Stimulated activated CD8-positive, alpha-beta memory T cell treated with anti-CD3 and anti-CD28 coated beads, Interleukin-15, amount 100 ng/mL, for 48 hours (primary cell): Measurements from ENCODE around the gene P2RY14.
A peak's percentile ranks its signal among the peaks of the same experiment; 100 is the strongest.

Experiments used
- DNase-seq, 2 donors: peaks; one replicate each; pipeline ENCODE4 v3.0.0-alpha.2; 2020; ENCODE audit warnings: low read depth in 2 of 2

Gene P2RY14

DNA sequence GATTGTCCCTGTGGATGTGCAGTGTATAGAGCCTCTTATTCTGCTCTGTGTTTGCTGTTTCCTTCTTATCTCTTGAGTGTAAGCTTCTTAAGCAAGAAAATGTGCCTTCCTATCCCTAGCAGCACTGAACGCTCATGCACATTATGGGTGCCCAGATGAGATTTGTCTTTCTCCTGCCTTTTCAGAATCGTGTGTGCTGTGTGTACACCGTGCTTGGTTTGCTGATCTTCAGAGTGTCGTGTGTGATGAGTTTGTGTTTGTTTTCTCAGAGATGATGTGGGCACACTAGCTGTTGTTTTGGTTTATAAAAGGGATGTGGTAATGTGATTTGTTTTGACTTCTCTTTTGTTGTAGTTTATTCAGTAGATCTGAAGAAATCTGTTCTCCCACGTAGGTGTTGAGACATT, 95.1 kb downstream of the P2RY14 start:
- DNase-seq: no peak

DNA sequence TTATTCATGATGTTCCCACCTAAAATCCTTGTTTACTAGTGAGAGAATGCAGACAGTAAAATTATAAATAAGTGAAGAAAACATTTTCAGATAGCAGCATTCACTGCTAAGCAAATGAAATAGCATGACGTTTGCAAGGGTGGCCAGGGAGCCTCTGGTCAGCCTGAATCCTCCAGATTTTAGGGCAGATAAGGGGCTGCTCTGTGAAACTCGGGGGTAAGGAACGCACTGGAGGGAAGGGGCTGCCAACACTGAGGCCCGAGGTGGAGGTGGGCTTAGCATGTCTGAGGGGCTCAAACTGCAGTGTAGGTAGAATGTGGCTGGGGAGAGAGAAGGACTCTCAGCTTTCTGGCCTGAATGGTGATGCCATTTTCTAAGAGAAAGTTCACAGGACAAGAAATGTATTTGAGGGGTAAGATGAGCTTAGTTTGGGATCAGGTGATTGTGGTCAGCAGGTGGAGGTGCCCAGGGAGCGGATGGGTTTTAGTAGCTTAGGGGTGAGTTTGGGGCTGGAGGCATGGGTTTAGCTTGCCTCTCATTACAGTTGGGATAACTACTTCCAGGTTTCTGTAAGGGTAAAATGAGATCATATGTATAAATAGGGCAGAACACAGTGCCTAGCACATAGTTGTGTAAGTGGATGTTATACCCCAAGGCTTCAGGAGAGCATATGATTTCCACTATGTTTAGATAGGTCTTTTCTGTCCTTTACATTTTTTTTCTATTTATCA, 95.8 kb downstream of the P2RY14 start:
- DNase-seq: no peak

DNA sequence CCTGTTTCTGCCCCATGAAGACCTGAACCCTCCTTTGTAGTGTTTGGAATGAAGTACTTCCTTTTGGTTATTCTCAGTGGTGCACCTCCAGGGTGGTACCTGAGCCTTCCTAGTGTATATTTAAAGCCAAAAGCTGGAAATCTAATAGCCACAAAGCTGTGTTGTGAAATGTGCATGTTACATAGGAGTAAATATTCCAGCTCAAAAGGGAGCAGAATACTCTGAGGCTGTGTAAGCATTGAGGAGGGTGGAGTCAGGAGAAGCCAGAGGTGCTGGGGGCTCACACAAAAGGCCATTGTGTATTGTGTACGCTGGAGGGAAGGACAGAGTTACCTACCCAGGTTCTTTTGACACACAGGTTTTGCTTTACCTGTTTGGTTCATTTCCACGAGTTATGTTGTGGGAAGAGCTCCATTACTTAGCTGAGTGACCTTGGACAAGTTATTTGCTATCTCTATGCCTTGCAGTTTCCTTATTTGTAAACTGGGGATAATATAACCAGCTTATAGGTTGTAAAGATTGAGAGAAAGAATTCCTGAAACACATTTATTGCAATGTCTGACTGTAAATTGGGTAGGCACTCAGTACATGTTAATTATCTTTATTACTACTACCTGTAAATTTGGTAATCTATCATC, 100.0 kb downstream of the P2RY14 start:
- no peak for DNase-seq

DNA sequence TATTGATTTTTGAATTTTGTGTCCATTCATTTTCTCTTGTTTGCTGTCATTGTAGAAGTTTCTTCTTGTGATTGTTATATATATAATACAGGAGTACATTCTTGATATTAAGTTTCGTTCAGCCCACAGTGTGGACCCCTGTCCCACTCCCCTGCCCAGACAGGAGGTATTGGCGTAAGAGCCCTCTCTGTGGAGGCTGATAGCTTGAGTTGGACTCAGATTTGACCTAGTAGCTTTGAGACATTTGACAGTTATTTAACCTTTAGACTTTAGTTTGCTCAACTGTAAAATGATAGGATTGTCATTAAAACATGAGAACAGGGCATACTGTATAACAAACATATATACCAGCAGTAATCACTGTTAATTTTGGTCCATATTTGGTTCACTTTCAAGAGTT, 102.4 kb downstream of the P2RY14 start:
- DNase-seq: no peak

DNA sequence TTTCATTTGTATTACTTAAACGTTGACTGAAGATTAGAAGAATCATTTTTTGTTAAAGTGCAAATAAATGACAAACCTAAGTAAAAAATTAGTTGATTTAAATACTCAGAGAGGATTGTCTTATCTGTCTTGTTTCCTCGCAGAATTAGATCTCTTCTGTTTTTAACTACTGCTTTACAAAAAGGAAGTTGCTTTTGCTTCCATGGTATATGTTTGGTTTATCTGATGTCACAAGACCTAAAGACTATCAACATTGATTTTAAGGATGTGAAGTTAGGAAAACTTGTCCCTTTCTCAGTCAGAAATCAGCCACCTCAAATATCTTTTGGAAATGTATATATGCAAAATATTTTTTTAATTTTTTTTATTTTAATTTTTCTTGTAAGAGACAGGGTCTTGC, 104.0 kb downstream of the P2RY14 start:
- DNase-seq: no peak

DNA sequence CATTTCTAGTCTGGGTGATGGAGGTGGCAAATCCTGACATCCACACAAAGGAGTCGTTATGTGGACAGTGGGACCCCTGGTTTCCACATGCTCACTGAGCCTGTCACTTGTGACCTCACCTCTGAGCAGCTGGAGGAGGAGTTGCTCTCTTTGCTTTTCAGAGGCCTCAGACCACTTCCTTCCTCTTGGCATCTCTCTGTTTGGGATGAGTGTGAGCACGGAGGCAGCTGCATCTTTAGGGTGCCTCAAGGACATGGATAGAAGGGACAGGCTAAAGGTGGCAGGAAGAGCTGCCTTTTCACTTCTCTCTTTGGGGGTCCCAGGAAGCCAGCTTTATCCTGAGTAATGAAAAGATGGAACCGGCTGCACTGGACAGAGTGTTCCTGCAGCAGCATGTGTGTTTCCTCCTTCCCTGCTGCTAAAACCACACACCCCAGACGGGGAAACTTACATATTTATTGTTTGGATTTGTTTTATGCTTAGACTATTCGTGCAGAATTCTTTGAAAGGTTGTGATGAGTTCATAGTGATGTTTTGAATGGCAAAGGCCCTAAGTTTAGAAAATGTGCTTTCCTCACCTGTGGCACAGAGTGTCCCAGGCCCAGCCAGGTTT, 107.1 kb downstream of the P2RY14 start:
- DNase-seq: peak; percentile 28 to 41

DNA sequence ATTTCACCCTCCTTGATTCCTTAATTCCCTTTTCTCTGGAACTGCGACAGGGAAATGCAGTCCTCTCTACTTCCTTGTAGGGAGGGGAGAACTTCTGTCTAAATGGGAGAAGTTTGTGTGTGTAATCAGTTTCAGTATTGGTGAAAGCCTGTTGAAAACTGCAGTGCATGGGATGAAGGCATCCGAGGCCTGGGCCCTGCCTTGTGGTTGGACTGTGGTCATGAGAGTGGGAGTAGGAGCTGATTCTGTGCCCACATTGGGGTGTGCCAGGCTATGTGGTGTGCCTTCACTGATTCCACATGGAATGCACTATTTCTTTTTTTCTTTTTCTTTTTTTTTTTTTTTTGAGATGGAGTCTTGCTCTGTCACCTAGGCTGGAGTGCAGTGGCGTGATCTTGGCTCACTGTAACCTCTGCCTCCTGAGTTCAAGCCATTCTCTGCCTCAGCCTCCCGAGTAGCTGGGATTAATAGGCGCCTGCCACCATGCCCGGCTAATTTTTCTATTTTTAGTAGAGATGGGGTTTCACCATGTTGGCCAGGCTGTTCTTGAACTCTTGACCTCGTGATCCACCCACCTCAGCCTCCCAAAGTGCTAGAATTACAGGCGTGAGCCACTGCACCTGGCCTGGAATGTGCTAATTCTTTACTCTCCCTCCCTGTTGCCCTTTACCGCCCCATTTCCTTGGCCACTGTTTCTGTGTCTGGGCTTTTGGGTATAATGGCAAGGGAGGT, 108.2 kb downstream of the P2RY14 start:
- DNase-seq: peak; percentile 49 to 52

DNA sequence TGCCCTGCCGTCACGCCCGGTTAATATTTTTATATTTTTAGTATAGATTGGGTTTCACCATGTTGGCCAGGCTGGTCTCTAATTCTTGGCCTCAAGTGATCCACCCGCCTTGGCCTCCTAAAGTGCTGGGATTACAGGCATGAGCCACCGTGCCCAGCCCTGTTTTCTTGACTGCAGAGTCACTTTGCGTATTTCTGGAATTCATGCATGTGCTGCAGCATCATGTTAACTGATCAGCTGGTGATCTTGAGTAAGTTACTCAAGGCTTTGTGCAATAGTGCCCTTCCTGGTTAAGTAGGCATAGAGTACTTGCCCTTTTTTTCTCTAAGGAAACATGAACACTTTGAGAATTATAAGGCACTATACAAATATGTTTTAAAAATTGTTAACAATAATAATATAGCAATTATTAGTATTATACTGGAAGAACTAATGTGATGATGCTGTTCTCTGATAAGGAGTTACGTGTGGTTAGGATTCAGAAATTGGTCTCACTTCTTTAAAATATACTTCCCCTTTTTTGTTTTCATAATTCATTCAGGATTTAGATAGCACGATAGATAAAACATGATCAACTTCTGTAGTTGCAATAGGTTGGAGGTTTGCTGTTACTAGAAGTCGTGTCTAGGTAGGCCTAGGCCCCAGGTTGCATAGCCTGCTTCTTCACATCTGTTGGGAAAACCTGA, 108.9 kb downstream of the P2RY14 start:
- no peak for DNase-seq

DNA sequence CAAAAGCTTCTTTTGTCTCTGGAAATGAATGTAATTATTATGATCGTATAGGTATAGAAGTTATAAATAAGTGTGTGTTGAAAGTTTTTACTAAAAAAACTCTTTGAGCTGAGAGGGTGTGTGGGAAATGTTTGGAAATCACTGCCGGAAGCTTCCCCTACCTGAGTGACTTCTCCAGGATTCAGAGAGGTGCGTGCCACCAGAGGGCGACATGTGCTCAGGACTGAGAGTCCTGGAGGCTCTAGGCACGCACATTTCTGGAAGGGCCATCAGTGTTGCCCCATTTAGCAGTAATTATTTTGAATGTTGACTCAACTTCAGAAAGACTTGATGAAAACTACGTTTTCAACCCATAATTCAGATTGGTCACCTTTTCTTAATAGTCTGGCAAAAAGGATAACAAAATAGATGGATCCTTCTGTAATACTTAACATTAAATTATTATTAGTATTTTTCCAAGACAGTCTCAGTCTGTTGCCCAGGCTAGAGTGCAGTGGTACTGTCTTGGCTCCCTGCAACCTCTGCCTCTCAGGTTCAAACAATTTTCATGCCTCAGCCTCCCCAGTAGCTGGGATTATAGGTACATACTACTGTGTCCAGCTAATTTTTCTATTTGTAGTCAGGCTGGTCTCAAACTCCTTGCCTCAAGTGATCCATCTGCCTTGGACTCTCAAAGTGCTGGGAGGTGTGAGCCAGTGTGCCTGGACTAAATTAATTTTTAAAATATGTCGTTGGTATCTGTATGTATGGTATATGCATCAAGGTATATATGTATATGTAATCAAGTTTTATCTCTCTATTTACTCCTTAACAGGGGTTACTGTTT, 109.9 kb downstream of the P2RY14 start:
- DNase-seq: peak; percentile 66 to 71

DNA sequence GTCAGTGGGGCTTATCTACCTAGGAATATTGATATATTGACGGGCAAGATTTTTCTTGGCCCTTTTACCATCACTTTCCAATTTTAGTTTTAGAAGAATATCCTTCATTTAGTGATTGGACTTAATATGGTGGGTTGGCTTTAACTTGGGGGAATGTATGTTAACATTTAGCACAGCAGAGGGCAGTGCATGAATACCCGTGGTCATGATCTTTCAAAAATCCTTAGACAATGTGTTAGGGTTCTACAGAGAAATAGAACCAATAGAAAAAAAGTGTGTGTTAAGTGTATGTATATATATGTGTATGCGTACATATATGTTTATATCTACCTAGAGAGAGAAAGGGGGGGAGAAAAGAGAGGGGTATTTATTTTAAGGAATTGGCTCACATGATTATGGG, 112.2 kb downstream of the P2RY14 start:
- no peak for DNase-seq

DNA sequence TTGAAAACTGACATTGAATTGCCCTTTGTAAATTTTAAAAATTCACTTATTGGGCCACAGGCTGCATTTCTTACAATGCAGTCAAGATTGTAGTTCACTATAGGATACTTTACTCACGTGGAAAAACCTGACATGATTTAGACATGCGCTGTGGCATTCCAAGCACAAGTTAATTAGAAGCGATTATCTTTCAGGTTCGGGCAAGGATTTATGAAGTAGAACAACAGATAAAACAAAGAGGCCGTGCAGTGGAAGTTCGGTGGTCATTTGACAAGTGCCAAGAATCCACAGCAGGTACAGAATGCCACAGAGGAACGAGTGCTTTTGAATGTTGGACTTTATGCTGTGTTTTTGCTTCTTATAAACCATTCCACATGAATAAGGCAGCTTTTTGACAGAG, 113.1 kb downstream of the P2RY14 start:
- DNase-seq: no peak
